Measurements from ENCODE around the gene PCDHB4. TPM values are rescaled to one million over a fixed set of nuclear protein-coding genes. Genes with fewer than 3 reads are reported as not detected.

The PCDHB4 gene
- total and polyA plus RNA-seq, 2 donors (not counting 3 experiments of a cell fraction or from before 2014, with no cell fraction given): 0.10 TPM; not detected in 1

- Histone ChIP-seq H3K9ac (replicated peaks; ENCODE audit: extremely low read depth, insufficient read depth, low read length) (no peak overlapping the region), H3K79me2 (ENCODE audit: control insufficient read depth, insufficient read depth, low read length) (no peaks in the 10 kb centered on the region), H3K9me3 (replicated peaks; ENCODE audit: control insufficient read depth, insufficient read depth, low read length) (no peaks in the 10 kb centered on the region), H3K9me1 (replicated peaks; ENCODE audit: control insufficient read depth, extremely low read depth, insufficient read depth, low read length) (no peaks in the 10 kb centered on the region), H4K20me1 (replicated peaks; ENCODE audit: control insufficient read depth, extremely low read depth, insufficient read depth, low read length) (no peaks in the 10 kb centered on the region), H3K4me2 (ENCODE audit: insufficient read depth, low read length) (peak overlapping the region; percentile 55), H3K36me3 (ENCODE audit: control insufficient read depth in 2 of 2, extremely low read depth in 1 of 2, insufficient read depth in 2 of 2, low read length in 2 of 2) (no peaks in the 10 kb centered on the region), H3K4me1 (ENCODE audit: control insufficient read depth, extremely low read depth, insufficient read depth, low read length) (no peaks in the 10 kb centered on the region), H3K27ac (ENCODE audit: insufficient read depth, low read depth, low read length) (no peak overlapping the region), H3K4me3 (replicated peaks in 1 of 3; ENCODE audit: insufficient read depth in 1 of 3, low read depth in 1 of 3, low read length in 3 of 3) (peak overlapping the region in 2 of 3 experiments; percentile 11 to 45), H2AFZ (ENCODE audit: low read depth, low read length) (peak overlapping the region; percentile 62), H3K27me3 (ENCODE audit: control insufficient read depth in 2 of 2, insufficient read depth in 2 of 2, low read length in 2 of 2) (no peaks in the 10 kb centered on the region)
- DNase-seq (ENCODE audit: low read depth, low spot score): peak; percentile 39
- CTCF ChIA-PET: no interaction called here
- TF ChIP-seq, protein P1, sequence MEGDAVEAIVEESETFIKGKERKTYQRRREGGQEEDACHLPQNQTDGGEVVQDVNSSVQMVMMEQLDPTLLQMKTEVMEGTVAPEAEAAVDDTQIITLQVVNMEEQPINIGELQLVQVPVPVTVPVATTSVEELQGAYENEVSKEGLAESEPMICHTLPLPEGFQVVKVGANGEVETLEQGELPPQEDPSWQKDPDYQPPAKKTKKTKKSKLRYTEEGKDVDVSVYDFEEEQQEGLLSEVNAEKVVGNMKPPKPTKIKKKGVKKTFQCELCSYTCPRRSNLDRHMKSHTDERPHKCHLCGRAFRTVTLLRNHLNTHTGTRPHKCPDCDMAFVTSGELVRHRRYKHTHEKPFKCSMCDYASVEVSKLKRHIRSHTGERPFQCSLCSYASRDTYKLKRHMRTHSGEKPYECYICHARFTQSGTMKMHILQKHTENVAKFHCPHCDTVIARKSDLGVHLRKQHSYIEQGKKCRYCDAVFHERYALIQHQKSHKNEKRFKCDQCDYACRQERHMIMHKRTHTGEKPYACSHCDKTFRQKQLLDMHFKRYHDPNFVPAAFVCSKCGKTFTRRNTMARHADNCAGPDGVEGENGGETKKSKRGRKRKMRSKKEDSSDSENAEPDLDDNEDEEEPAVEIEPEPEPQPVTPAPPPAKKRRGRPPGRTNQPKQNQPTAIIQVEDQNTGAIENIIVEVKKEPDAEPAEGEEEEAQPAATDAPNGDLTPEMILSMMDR (IDR thresholded peaks at IDR 0.05; ENCODE audit: extremely low read depth in 1 of 2, insufficient read depth in 1 of 2, low read depth in 1 of 2, low read length in 2 of 2): peak; percentile 23 to 42
- TF ChIP-seq JUN (IDR thresholded peaks at IDR 0.05; ENCODE audit: borderline replicate concordance, insufficient read depth, insufficient read length, low read depth): no peak
- dilution Hi-C loops (cut with MboI; ENCODE audit: extremely low pct_ligation_motif_present, low sequenced_read_pairs) (no loop called here), intact Hi-C loops (cut with micrococcal nuclease) (no loop called here)
- no TSS peak for BruUV-seq (replicated peaks)
- peak; percentile 35 for FAIRE-seq
- POLR2A ChIA-PET: no interaction called here
Measured at GRCh38 chr5:141084487-141084989, 37.1 kb upstream of the PCDHB4 start.

- FAIRE-seq (no peak), DNase-seq (ENCODE audit: low read depth, low spot score) (peak; percentile 21)
- H3K79me2 ChIP-seq (ENCODE audit: control insufficient read depth, insufficient read depth, low read length): no peaks in the 10 kb centered on the region
- H2AFZ ChIP-seq (ENCODE audit: low read depth, low read length): no peak within 1 kb of the TSS
- dilution Hi-C loops (cut with MboI; ENCODE audit: extremely low pct_ligation_motif_present, low sequenced_read_pairs): no loop called here
- no peak within 1 kb of the TSS for H3K4me2 ChIP-seq (ENCODE audit: insufficient read depth, low read length)
- H3K9me3 ChIP-seq (replicated peaks; ENCODE audit: control insufficient read depth, insufficient read depth, low read length): no peaks in the 10 kb centered on the region
- POLR2A ChIA-PET: interaction anchor here (0.6 kb wide), 1 partner anchor 466 kb away, joined by 7 read pairs; no protein-coding TSS in a partner anchor
- TF ChIP-seq, protein P1 (IDR thresholded peaks at IDR 0.05; ENCODE audit: extremely low read depth in 1 of 2, insufficient read depth in 1 of 2, low read depth in 1 of 2, low read length in 2 of 2): peak in 1 of 2 donors; percentile 6
- no peak for TF ChIP-seq MYC (IDR thresholded peaks at IDR 0.05; ENCODE audit: low read depth, low read length)
- H3K27ac ChIP-seq (ENCODE audit: insufficient read depth, low read depth, low read length): no peak within 1 kb of the TSS
- no peaks in the 10 kb centered on the region for H3K4me1 ChIP-seq (ENCODE audit: control insufficient read depth, extremely low read depth, insufficient read depth, low read length)
- no peak within 1 kb of the TSS for H3K9ac ChIP-seq (replicated peaks; ENCODE audit: extremely low read depth, insufficient read depth, low read length)
- no peaks in the 10 kb centered on the region for H3K9me1 ChIP-seq (replicated peaks; ENCODE audit: control insufficient read depth, extremely low read depth, insufficient read depth, low read length)
- CTCF ChIA-PET: no interaction called here
- intact Hi-C loops (cut with micrococcal nuclease): no loop called here
- peaks cover 0 to 7% of the 10 kb centered on the region in 2 experiments for H3K27me3 ChIP-seq (ENCODE audit: control insufficient read depth in 2 of 2, insufficient read depth in 2 of 2, low read length in 2 of 2)
- BruUV-seq (replicated peaks): no TSS peak
- no peak within 1 kb of the TSS for H3K4me3 ChIP-seq (replicated peaks in 1 of 3; ENCODE audit: insufficient read depth in 1 of 3, low read depth in 1 of 3, low read length in 3 of 3)
- H3K36me3 ChIP-seq (ENCODE audit: control insufficient read depth in 2 of 2, extremely low read depth in 1 of 2, insufficient read depth in 2 of 2, low read length in 2 of 2): no peaks in the 10 kb centered on the region
- H4K20me1 ChIP-seq (replicated peaks; ENCODE audit: control insufficient read depth, extremely low read depth, insufficient read depth, low read length): no peaks in the 10 kb centered on the region
Measured at GRCh38 chr5:141094481-141095262, 26.9 kb upstream of the PCDHB4 start, which contains the start of gene PCDHB2. Gene PCDHB2 (plus strand): TSS chr5:141094615. CDS start chr5:141094791, 176 bp downstream.

Measured in endothelial cell of umbilical vein (primary cell).